ENCODE measurements around the gene RAPGEF1.

DNA sequence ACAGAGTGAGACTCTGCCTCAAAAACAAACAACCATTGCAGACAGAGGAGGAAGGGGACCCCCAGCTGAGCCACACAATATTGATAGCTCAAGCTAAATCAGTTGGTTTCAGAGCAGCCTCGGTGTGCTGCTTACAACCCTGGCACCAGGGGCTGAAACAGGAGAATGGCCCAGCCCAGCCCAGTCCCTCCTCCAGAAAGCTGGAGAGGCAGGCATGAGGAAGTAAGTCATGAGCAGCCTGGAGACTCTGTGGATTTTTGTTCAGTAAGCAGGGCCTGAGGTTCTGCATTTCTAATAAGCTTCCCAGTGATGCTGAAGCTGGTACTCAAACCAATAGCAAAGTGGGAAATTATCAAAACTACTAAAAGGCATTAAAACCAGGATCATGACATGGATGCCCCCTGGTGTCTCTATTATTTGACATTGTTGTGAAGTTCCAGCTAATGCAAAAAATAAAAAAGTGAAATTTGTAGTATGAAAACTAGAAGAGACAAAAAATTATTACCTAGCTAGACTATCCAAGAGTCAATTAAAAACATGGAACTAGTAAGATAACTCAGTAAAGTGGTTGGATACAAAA is 180.4 kb downstream of the RAPGEF1 start:
- TF ChIP-seq, protein P1, sequence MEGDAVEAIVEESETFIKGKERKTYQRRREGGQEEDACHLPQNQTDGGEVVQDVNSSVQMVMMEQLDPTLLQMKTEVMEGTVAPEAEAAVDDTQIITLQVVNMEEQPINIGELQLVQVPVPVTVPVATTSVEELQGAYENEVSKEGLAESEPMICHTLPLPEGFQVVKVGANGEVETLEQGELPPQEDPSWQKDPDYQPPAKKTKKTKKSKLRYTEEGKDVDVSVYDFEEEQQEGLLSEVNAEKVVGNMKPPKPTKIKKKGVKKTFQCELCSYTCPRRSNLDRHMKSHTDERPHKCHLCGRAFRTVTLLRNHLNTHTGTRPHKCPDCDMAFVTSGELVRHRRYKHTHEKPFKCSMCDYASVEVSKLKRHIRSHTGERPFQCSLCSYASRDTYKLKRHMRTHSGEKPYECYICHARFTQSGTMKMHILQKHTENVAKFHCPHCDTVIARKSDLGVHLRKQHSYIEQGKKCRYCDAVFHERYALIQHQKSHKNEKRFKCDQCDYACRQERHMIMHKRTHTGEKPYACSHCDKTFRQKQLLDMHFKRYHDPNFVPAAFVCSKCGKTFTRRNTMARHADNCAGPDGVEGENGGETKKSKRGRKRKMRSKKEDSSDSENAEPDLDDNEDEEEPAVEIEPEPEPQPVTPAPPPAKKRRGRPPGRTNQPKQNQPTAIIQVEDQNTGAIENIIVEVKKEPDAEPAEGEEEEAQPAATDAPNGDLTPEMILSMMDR (IDR thresholded peaks at IDR 0.05 in 8 of 11, conservative IDR thresholded peaks at IDR 0.05 in 3 of 11): no peak
- TF ChIP-seq POLR2A (IDR thresholded peaks at IDR 0.05) (no peak), POLR2AphosphoS5 (IDR thresholded peaks at IDR 0.05) (no peak)

Measured in spleen (tissue), 7 donors.